A673 (cell line): ENCODE results near the gene NHS.

Experiments used
- EZH2 ChIP-seq: fragments of 200-600 bp; sonication (generic); IDR thresholded peaks from 2 replicates; pipeline ENCODE4 v1.6.1; 2017; ENCODE audit warnings: borderline replicate concordance, low read depth, mild to moderate bottlenecking, mixed read lengths, antibody characterized with exemption, low read length; ENCODE audit not compliant: poor library complexity, severe bottlenecking
- TF ChIP-seq, protein P1 (sequence below): fragments of 300-800, 200-600 bp; sonication (generic); conservative IDR thresholded peaks from 2 replicates; pipeline ENCODE4 v1.5.1; 2017; ENCODE audit warnings: low read depth, mild to moderate bottlenecking, antibody characterized with exemption, low read length, moderate library complexity, mixed read lengths

DNA sequence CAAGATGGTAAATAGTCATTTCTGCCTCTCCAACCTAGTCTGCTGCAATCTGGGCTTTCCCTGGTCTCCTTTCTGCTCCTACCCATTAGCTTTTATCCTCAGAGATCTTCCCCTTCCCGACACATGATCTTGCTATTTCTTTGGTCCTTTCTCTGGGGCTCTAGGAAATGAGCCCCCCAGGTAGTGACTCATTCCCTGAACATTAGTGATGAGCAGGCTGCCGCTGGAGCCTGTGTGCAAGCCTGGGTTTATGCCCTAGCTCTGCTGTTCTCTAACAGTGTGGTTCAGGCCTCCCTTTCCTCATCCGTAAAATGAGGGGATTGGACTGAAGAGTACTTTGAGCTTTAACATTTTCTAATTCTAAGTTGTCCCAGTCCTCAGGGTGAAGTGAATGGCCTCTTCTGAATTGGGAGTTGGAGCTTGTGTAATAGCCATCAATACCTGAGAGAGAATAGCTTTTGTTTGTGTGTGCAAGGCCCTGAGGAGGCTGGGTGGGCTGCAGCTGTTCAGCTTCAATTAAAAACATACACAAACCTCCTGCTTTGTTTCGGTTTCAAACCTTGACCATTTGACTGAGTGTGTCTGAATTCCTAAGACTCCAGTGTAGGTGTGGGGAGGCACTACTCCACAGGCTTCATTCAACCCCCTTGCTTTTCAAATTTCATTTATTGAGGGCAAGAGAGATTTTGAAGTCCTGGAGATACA is 246.7 kb downstream of the NHS start:
- TF ChIP-seq, protein P1, sequence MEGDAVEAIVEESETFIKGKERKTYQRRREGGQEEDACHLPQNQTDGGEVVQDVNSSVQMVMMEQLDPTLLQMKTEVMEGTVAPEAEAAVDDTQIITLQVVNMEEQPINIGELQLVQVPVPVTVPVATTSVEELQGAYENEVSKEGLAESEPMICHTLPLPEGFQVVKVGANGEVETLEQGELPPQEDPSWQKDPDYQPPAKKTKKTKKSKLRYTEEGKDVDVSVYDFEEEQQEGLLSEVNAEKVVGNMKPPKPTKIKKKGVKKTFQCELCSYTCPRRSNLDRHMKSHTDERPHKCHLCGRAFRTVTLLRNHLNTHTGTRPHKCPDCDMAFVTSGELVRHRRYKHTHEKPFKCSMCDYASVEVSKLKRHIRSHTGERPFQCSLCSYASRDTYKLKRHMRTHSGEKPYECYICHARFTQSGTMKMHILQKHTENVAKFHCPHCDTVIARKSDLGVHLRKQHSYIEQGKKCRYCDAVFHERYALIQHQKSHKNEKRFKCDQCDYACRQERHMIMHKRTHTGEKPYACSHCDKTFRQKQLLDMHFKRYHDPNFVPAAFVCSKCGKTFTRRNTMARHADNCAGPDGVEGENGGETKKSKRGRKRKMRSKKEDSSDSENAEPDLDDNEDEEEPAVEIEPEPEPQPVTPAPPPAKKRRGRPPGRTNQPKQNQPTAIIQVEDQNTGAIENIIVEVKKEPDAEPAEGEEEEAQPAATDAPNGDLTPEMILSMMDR, result no peak
- TF ChIP-seq EZH2, result no peak
